ENCODE results near the gene ACOT7. TPM values are rescaled to one million over a fixed set of nuclear protein-coding genes. Genes with fewer than 3 reads are reported as not detected.

Gene ACOT7
- polyA plus RNA-seq, 4 donors: 18.2 to 34.2 (median 27.5) TPM

Other genes with a start within 250 kb of the ACOT7 start
- under 1 TPM; 0.14 to 0.63 (median 0.36) TPM for gene CHD5, start 213.4 kb downstream of the ACOT7 start, polyA plus RNA-seq (ENCODE audit: insufficient read length in 4 of 4)
- gene RPL22, start 194.2 kb downstream of the ACOT7 start, polyA plus RNA-seq (ENCODE audit: insufficient read length in 4 of 4): 100 to 1,000 TPM; 523 to 790 (median 627) TPM
- gene RNF207, start 187.6 kb downstream of the ACOT7 start, polyA plus RNA-seq (ENCODE audit: insufficient read length in 4 of 4): 10 to 100 TPM; 15.7 to 72.0 (median 38.7) TPM
- gene ICMT, start 157.8 kb downstream of the ACOT7 start, polyA plus RNA-seq (ENCODE audit: insufficient read length in 4 of 4): 10 to 100 TPM; 60.7 to 75.1 (median 63.1) TPM
- not detected for gene HES3, start 149.6 kb downstream of the ACOT7 start, polyA plus RNA-seq (ENCODE audit: insufficient read length in 4 of 4)
- gene GPR153, start 132.7 kb downstream of the ACOT7 start, polyA plus RNA-seq (ENCODE audit: insufficient read length in 4 of 4): 1 to 10 TPM; 6.3 to 7.9 (median 7.5) TPM
- under 1 TPM; 0.08 to 0.69 (median 0.34) TPM for gene HES2, start 26.2 kb upstream of the ACOT7 start, polyA plus RNA-seq (ENCODE audit: insufficient read length in 4 of 4)
- gene ESPN, start 31.0 kb upstream of the ACOT7 start, polyA plus RNA-seq (ENCODE audit: insufficient read length in 4 of 4): 10 to 100 TPM in 3 of 4 donors, 1 to 10 TPM in 1; 7.6 to 23.5 (median 11.8) TPM
- gene TNFRSF25, start 72.4 kb upstream of the ACOT7 start, polyA plus RNA-seq (ENCODE audit: insufficient read length in 4 of 4): 10 to 100 TPM in 3 of 4 donors, 1 to 10 TPM in 1; 8.8 to 27.7 (median 12.4) TPM
- gene PLEKHG5, start 97.9 kb upstream of the ACOT7 start, polyA plus RNA-seq (ENCODE audit: insufficient read length in 4 of 4): 10 to 100 TPM; 10.9 to 23.5 (median 14.0) TPM
- 10 to 100 TPM; 15.5 to 23.1 (median 19.3) TPM for gene NOL9, start 160.7 kb upstream of the ACOT7 start, polyA plus RNA-seq (ENCODE audit: insufficient read length in 4 of 4)
- under 1 TPM in 2 of 4 donors, not detected in 2; 0.06 to 0.15 TPM for gene TAS1R1, start 161.5 kb upstream of the ACOT7 start, polyA plus RNA-seq (ENCODE audit: insufficient read length in 4 of 4)
- 10 to 100 TPM; 19.3 to 50.7 (median 27.3) TPM for gene ZBTB48, start 186.2 kb upstream of the ACOT7 start, polyA plus RNA-seq (ENCODE audit: insufficient read length in 4 of 4)
- gene KLHL21, start 209.1 kb upstream of the ACOT7 start, polyA plus RNA-seq (ENCODE audit: insufficient read length in 4 of 4): 10 to 100 TPM; 11.5 to 18.3 (median 13.3) TPM
- 10 to 100 TPM; 24.5 to 32.8 (median 26.1) TPM for gene PHF13, start 220.0 kb upstream of the ACOT7 start, polyA plus RNA-seq (ENCODE audit: insufficient read length in 4 of 4)
- 10 to 100 TPM; 15.1 to 25.8 (median 16.3) TPM for gene THAP3, start 231.1 kb upstream of the ACOT7 start, polyA plus RNA-seq (ENCODE audit: insufficient read length in 4 of 4)